ENCODE results near the gene LHPP.

The LHPP gene

DNA sequence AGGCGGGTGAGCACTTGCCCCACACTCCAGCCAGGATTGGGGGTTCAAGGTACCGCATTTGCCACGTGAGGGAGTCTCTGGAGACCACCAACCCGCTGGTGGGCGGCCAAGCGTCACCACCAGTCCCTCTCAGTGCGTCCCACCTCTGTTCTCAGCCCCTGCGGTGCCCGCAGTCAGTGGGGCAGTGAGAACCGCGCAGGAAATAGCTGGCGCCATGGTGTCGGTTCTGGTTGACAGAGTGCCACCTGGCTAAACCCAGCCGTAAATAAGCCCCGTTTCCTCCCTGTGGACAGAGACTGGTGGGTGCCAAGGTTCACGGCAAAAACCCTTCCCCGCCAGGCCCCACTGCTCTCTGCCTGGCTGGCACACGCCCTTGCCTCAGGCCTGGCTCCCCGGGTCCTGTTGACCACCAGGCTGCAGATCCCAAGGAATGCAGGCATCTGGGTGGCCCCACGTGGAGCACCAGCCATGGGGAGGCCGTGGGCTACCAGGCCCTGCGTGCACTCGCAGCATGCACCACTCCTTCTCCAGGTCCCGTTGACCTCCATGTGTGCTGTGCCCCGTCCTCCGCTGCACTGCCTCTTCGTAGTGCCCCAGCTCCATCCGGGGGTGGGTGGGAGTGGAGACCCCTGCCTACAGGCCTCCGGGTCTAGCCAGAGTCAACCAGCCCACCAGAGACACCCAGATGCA, 140.0 kb downstream of the LHPP start:
- Histone ChIP-seq H3K9me3 (ENCODE audit: low read depth, low read length) (no peaks in the 10 kb centered on the region), H3K4me3 (no peak overlapping the region), H3K27ac (no peak overlapping the region), H3K36me3 (ENCODE audit: insufficient read depth, low read length) (no peaks in the 10 kb centered on the region), H3K9ac (ENCODE audit: insufficient read length) (no peak overlapping the region)
- no peak for TF ChIP-seq FOXP2 (optimal IDR thresholded peaks at IDR 0.05; ENCODE audit: control extremely low read depth, extremely low read length, insufficient read depth)
- no peak for TF ChIP-seq EZH2 (IDR thresholded peaks at IDR 0.05)
- TF ChIP-seq POLR2AphosphoS5 (IDR thresholded peaks at IDR 0.05; ENCODE audit: borderline replicate concordance, low read depth, low read length) = no peak
- DNase-seq (ENCODE audit: low read depth, low spot score) = no peak

DNA sequence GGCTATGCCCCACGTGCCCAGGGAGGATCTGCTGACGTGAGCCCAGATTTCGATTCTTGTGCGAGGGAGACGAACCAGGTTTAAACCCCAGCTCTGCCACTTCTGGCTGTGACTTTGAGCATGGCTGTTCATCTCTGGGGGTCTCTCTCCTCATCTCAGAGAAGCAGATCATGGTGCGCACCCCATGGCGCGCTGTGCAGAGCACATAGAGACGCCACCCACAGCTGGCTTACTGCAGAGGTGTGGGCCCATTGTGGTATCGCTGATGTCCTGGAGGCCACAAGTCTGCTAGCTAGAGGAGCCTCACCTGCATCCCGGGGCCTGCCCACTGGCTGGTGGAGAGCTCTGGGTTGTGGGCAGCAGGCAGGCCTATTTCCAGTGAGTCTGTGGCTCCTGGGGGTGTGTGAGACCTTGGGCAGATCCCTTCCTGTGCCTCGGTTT, 140.5 kb downstream of the LHPP start:
- no peak for TF ChIP-seq POLR2AphosphoS5 (IDR thresholded peaks at IDR 0.05; ENCODE audit: borderline replicate concordance, low read depth, low read length)
- TF ChIP-seq EZH2 (IDR thresholded peaks at IDR 0.05) = no peak
- TF ChIP-seq FOXP2 (optimal IDR thresholded peaks at IDR 0.05; ENCODE audit: control extremely low read depth, extremely low read length, insufficient read depth) = no peak
- no peak overlapping the region for H3K4me3 ChIP-seq
- no peak for DNase-seq (ENCODE audit: low read depth, low spot score)
- H3K27ac ChIP-seq = no peak overlapping the region
- H3K36me3 ChIP-seq (ENCODE audit: insufficient read depth, low read length) = no peaks in the 10 kb centered on the region
- H3K9me3 ChIP-seq (ENCODE audit: low read depth, low read length) = no peaks in the 10 kb centered on the region
- no peak overlapping the region for H3K9ac ChIP-seq (ENCODE audit: insufficient read length)

DNA sequence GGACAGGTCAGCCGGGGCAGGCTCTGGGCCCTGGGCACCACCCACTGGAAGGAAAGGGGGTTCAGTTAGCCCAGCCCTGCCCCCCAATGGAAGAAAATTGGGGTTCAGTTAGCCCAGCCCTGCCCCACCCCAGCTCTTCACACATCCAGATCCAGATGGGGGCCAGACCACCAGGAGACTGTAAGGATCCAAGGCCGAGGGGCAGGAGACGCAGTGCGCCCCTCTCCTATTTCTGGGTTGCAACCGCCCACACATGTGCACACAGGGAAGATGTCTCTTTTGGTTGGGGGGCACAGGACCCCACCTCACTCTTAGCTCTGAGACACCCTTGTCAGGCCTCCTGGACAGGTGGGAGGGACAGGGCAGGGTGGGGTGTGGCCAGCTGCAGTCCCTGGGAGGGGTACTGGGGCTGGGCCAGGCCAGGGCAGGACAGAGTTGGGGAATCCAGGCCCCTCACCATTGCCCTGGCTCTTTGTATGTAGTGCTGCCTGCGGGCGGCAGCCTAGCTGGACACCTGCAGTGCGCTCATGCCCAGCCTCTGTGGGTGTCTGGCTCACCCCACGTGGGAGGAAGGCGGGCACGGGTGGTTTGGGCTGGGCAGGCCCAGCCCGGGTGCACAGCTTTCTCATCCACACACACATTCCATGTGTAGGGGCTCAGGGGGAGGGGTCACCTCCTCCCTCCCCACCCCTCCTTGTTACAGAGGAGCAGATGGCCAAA, 141.2 kb downstream of the LHPP start:
- H3K27ac ChIP-seq = no peak overlapping the region

DNA sequence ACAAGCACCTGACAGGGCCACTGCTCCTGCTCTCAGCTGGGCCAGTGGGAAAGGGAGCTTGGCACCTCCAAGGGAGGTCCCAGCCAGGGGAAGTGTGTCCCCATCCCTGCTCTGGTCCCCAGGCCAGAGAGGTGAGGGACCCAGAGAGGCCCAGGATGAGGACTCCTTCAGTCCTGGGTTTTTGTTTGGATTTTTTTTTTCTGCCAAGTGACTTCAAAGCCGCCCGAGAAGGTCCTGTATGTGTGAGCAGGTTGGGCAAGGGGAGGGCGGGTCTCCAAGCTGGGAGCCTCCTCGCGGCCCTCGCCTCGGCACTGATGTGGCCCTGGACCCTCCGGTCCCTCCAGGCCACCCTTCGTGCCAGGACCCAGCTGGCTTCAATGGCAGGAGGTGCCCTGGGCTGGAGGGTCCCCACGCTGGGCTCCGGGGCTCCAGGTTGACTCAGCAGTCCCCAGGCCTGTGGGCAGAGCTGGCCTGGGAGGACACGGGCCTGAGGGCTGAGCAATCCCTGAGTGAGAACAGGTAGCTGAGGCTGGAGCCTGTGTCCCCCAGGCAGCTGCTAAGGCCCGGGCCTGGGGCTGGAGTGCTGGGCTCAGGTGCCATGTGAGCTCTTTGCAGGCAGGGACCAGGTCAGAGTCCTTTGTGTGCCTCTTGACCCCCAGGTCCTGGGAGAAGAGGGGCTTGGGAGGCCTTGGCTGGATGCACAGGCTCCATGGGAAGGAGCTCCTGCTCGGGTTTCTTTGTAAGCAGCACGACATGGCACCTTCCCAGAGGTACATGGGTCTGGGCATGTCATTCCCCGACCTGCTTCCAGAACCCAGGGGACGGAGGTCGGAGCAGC, 142.0 kb downstream of the LHPP start:
- Histone ChIP-seq H3K27ac (no peak overlapping the region), H3K4me3 (no peak overlapping the region), H3K36me3 (ENCODE audit: insufficient read depth, low read length) (no peaks in the 10 kb centered on the region), H3K9me3 (ENCODE audit: low read depth, low read length) (no peaks in the 10 kb centered on the region), H3K9ac (ENCODE audit: insufficient read length) (no peak overlapping the region)
- no peak for TF ChIP-seq EZH2 (IDR thresholded peaks at IDR 0.05)
- no peak for DNase-seq (ENCODE audit: low read depth, low spot score)

More for the DNA sequence above, 141.2 kb downstream of the LHPP start:
- Histone ChIP-seq H3K9ac (ENCODE audit: insufficient read length) (no peak overlapping the region), H3K4me3 (no peak overlapping the region), H3K36me3 (ENCODE audit: insufficient read depth, low read length) (no peaks in the 10 kb centered on the region), H3K9me3 (ENCODE audit: low read depth, low read length) (no peaks in the 10 kb centered on the region)
- TF ChIP-seq POLR2AphosphoS5 (IDR thresholded peaks at IDR 0.05; ENCODE audit: borderline replicate concordance, low read depth, low read length) (no peak), FOXP2 (optimal IDR thresholded peaks at IDR 0.05; ENCODE audit: control extremely low read depth, extremely low read length, insufficient read depth) (no peak), EZH2 (IDR thresholded peaks at IDR 0.05) (no peak)
- no peak for DNase-seq (ENCODE audit: low read depth, low spot score)

DNA sequence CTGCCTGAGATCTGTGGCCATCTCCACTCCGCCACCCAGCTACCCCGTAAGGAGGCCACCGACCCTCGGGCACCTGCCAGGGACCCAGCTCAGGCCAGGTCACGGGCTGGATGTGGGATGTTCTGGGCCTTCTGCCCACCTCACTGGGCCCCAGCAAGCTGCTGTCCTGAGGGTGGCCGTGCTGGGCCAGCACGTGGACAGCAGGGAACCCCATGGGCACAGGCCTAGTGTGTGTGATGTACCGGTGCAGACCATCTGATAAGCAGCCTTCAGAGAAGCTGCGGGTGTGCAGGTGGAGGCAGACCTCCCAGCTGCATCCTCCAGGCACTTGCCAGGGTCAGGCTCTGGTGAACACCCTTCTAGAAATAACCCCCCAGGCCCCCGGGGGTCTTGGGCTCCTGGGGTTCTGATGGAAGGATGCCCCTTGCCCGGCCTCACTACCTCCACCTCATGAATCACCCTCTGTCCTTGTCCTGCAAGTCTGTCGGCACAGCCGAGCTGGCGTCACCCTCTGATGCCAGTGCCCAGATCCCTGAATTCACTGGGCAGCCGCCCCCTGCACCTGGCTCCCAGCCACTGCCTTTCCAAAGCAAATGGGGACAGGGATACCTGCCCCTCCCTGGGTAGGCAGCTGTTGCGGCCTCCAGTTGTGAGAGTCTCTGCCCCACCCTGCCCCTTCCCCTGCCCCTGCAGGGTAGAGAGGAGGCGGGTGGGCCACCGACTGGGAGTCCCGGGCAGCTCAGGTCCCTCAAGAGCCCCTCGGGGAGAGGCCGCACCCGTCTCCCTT, 142.8 kb downstream of the LHPP start:
- Histone ChIP-seq H3K27ac (no peak overlapping the region), H3K9me3 (ENCODE audit: low read depth, low read length) (no peaks in the 10 kb centered on the region), H3K36me3 (ENCODE audit: insufficient read depth, low read length) (no peaks in the 10 kb centered on the region), H3K4me3 (no peak overlapping the region), H3K9ac (ENCODE audit: insufficient read length) (no peak overlapping the region)
- TF ChIP-seq FOXP2 (optimal IDR thresholded peaks at IDR 0.05; ENCODE audit: control extremely low read depth, extremely low read length, insufficient read depth) (no peak), POLR2AphosphoS5 (IDR thresholded peaks at IDR 0.05; ENCODE audit: borderline replicate concordance, low read depth, low read length) (no peak), EZH2 (IDR thresholded peaks at IDR 0.05) (no peak)
- no peak for DNase-seq (ENCODE audit: low read depth, low spot score)

DNA sequence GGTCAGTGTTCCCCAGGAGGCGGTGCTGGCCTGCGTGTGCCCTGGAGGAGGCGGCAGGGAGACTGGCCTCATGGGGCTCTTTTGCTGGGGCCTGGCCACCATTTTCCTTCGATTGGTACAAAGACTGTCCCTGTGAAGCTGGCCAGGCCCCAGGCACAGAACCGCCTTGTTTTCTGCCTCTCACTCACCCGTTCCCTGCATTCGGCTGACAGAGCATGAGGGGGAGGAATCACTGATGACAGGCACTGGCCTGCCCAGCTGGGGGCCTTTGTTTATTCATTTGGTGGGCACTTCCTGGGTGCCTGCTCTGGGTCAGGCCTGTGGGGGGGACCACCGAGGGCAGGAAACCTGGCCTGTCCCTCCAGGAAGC, 143.4 kb downstream of the LHPP start:
- Histone ChIP-seq H3K36me3 (ENCODE audit: insufficient read depth, low read length) (no peaks in the 10 kb centered on the region), H3K9ac (ENCODE audit: insufficient read length) (no peak overlapping the region), H3K27ac (no peak overlapping the region), H3K9me3 (ENCODE audit: low read depth, low read length) (no peaks in the 10 kb centered on the region), H3K4me3 (no peak overlapping the region)
- DNase-seq (ENCODE audit: low read depth, low spot score) = no peak
- no peak for TF ChIP-seq FOXP2 (optimal IDR thresholded peaks at IDR 0.05; ENCODE audit: control extremely low read depth, extremely low read length, insufficient read depth)
- no peak for TF ChIP-seq POLR2AphosphoS5 (IDR thresholded peaks at IDR 0.05; ENCODE audit: borderline replicate concordance, low read depth, low read length)
- no peak for TF ChIP-seq EZH2 (IDR thresholded peaks at IDR 0.05)

DNA sequence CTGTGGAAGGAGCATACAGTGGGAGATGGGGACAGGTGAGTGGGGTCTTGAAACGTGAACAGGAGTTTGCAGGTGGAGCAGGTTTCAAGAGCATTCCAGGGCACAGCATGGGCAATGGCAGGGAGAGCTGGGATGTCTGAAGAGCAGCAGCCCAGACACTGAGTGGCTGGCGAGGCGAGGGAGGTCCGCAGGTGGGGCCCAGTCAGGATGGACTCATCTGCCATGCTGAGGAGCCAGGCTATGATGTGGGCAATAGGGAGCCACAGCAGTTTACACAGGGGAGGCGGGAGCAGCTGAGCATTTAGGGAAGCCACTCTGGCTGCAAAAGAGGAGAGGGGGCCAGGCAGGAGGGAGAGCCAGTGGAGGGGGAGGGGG, 143.8 kb downstream of the LHPP start:
- no peak for DNase-seq (ENCODE audit: low read depth, low spot score)
- Histone ChIP-seq H3K9ac (ENCODE audit: insufficient read length) (no peak overlapping the region), H3K9me3 (ENCODE audit: low read depth, low read length) (no peaks in the 10 kb centered on the region), H3K4me3 (no peak overlapping the region), H3K27ac (no peak overlapping the region), H3K36me3 (ENCODE audit: insufficient read depth, low read length) (no peaks in the 10 kb centered on the region)
- no peak for TF ChIP-seq FOXP2 (optimal IDR thresholded peaks at IDR 0.05; ENCODE audit: control extremely low read depth, extremely low read length, insufficient read depth)
- no peak for TF ChIP-seq EZH2 (IDR thresholded peaks at IDR 0.05)
- TF ChIP-seq POLR2AphosphoS5 (IDR thresholded peaks at IDR 0.05; ENCODE audit: borderline replicate concordance, low read depth, low read length) = no peak

Measured in SK-N-MC (cell line).